Measurements from ENCODE around the gene UCHL3.

GRCh38 chr13:75587679-75588078 is 38.1 kb downstream of the UCHL3 start:
- no peak for TF ChIP-seq CTCF (IDR thresholded peaks at IDR 0.05)
- TF ChIP-seq POLR2A (IDR thresholded peaks at IDR 0.05), result no peak
- no peak for TF ChIP-seq EP300 (IDR thresholded peaks at IDR 0.05)
